ENCODE measurements around the gene C17orf107.

DNA sequence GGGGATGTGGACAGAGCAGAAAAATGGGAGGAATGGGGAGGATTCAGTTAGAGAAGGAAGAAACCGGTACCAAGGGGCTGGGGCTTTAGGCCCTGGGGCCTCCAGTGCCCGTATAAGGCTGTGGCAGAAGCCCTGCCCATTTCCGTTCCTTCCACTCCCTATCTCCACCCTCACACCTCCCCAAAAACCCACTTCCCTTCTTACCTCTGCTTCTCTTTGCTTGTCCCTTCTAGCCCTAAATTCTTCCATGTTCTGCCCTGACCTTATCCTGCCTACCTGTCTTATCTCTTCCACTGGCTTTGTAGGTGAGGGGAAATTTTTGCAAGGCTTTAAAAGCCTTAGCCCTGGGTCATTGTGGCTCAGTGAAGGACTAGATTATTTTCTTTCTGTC is 44.8 kb downstream of the C17orf107 start:
- TF ChIP-seq, protein P1, sequence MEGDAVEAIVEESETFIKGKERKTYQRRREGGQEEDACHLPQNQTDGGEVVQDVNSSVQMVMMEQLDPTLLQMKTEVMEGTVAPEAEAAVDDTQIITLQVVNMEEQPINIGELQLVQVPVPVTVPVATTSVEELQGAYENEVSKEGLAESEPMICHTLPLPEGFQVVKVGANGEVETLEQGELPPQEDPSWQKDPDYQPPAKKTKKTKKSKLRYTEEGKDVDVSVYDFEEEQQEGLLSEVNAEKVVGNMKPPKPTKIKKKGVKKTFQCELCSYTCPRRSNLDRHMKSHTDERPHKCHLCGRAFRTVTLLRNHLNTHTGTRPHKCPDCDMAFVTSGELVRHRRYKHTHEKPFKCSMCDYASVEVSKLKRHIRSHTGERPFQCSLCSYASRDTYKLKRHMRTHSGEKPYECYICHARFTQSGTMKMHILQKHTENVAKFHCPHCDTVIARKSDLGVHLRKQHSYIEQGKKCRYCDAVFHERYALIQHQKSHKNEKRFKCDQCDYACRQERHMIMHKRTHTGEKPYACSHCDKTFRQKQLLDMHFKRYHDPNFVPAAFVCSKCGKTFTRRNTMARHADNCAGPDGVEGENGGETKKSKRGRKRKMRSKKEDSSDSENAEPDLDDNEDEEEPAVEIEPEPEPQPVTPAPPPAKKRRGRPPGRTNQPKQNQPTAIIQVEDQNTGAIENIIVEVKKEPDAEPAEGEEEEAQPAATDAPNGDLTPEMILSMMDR (IDR thresholded peaks at IDR 0.05) = no peak
- TF ChIP-seq POLR2A (IDR thresholded peaks at IDR 0.05) = no peak
